Posterior cingulate gyrus (tissue), 11 donors: ENCODE results near the gene LETMD1.

Experiments used
- DNase-seq, 10 donors: peaks; one replicate each; pipeline versions ENCODE4 v3.0.0 to v3.0.0-alpha.2; 2020 to 2021; ENCODE audit warnings: mixed read lengths in 3 of 10
- intact Hi-C: fragments of 100-400 bp; cut with DNase I; formaldehyde crosslinking; loops from one replicate; pipeline ENCODE4 v1.15.1; 2023

The LETMD1 gene

DNA sequence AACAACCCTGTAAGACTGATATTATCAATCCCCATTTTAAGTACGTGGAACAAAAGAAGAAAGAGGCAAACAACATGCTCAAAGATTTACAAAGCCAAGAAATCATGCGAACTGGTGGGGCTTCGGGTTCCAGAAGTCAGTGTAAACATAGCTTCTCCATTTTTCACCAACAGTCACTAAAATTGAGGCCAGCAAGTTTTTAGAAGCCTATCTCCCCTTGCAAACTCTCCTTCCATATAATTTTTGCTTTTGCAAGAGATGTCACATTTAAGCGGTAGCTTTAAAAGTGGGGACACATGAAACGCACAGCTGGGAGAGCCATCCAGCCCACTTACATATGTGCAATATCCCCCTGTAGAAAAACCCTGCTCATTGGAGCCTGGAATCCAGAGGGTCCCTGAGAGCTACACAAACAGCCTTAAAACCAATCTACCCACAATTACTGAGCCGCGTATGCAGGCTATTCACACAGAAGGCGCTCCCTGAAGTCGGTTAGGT lies 22.7 kb upstream of the LETMD1 start:
- intact Hi-C loops = loop anchor here (2.0 to 5.0 kb wide), 2 partner anchors 15 to 198 kb away; no protein-coding TSS in a partner anchor
- no peak for DNase-seq

DNA sequence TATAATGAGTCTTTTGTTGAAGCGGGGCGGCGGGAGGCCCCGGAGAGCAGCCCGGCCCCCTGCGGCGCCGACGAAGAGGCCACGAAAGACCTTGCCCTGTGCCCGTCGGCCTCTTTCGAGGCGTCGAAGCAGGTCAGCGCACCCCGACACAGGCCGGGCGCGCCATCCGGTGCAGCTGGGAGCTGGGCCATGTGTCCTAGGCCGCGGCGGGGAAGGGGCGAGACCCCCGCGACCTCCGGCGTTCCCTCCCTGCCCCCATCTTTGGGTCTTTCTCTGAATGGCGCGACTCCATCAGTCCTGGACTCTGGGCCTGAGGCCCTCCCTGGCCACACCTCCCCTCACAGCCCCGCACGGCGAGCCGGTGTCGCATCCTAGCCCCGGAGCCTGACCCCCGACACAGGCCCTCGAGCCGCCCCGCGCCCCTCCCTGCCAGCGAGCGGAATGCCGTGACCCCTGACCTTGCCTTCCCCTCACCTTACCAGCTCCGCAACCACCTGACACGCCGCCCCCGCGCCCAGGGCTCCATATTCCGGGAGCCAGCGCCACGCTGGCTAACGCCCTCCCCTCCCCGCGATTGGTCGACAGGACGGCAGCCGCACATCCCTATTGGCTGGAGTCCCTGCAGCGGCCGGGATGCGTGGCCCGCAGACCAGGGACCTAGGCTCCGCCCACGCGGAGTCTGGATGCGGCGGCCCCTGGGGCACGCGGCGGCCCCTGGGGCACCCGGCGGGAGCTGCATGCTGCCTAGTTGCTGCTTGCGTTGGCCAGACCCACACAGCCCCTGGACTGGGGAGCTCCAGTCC lies 22.1 kb upstream of the LETMD1 start, which contains the start of gene SLC11A2:
Gene SLC11A2, minus strand, starts transcription at position 549 of the 803 bp plus-strand sequence. CDS start 15,656 bp downstream, outside the sequence.
- intact Hi-C loops = loop anchor here (2.0 to 5.0 kb wide), 2 partner anchors 15 to 199 kb away; no protein-coding TSS in a partner anchor

DNA sequence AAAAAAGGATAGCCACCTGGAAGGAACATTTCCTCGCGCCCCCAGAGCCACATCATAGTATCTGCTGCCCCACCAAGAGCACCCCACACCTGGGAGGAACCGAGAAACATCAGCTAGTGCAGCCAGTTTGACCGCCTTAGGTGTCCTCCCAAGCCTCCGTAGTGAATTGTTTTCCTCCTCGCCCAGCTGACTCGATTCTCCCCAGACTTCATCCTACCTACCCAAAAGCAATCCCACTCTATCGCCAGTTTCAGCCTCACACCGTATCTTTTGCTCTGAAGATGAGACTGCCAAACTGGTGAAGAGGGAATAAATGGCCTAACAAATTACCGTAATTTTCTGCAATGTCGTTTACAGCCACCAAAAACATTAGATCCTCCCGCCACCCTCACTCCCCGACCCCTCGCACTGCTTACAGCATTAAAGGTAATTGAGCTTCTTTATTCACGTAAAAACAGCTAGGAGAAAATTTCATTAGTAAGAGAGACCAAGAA lies 20.7 kb upstream of the LETMD1 start:
- DNase-seq = no peak
- intact Hi-C loops = loop anchor here (5.0 kb wide), 1 partner anchor 200 kb away; no protein-coding TSS in a partner anchor

More for the DNA sequence above, 22.1 kb upstream of the LETMD1 start, which contains the start of gene SLC11A2:
- peak; percentile 95 to 100 (median 96) for DNase-seq

DNA sequence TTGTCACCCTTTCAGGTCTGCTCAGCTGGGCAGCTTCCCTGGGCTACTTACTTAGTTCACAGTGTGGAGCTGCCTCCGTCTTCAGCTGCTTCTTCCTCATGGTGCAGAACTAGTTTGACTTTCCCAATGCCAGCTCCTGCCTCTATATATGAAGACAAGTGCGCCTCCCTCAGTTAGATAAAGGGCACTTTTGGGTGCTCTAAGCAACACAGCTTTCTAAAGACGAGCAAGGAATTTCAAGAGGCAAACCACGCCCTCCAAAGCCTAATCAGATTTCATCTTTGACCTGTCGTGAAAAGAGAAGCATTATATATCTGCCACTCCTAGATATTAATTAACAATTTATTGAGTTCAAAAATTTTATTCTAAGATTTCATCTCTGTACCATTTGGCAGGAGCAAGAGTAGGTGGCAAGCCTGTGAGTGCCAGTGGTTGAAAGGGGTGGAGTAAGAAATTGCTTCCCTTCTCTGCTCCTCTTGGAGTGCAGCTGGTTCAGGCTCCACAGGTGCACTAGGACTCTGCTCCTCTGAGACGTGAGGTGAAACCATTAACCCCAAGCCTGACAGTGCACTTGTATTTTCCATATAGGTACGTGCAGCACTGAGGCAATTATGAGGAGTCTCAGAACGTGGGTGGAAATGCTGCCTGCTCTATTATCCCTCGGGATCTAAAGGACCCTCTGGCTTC lies 19.9 kb upstream of the LETMD1 start:
- DNase-seq = peak in 3 of 10 donors; percentile 34 to 80 (median 38)
- intact Hi-C loops = loop anchor here (5.0 kb wide), 1 partner anchor 201 kb away; no protein-coding TSS in a partner anchor

DNA sequence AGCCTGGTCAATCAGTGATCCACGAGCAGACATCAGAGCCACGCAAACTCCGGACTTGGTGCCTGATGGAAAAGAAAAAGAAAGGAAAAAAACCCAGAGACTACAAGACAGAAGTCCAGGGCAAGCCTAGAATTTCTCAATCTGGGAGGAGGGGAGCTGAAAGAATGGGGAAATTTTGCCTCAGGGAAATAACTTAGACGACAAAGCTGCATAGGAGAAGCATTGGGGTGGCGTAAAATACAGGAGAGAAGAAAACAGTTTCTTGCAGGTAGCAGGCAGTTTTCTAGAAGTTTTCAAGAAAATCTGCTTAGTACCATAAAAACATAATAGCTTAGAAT lies 19.3 kb upstream of the LETMD1 start:
- no peak for DNase-seq
- intact Hi-C loops = loop anchor here (5.0 kb wide), 1 partner anchor 201 kb away; no protein-coding TSS in a partner anchor

DNA sequence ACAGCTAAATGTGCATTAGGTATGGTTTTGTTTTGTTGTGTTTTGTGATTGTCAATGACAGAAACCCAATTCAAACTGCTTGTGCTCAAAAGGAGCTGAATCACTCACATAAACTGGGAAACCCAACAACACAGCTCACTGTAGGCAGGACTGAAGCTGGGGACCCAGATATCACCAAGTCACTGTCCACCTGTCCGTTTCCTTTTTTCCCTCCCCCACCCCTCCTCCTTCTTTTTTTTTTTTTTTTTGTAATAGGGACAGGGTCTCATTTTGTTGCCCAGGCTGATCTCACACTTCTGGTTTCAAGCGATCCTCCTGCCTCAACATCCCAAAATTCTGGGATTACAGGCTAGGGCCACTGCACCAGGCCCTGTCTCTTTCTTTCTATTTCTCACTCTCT lies 15.1 kb upstream of the LETMD1 start:
- no peak for DNase-seq
- intact Hi-C loops = no loop called here

DNA sequence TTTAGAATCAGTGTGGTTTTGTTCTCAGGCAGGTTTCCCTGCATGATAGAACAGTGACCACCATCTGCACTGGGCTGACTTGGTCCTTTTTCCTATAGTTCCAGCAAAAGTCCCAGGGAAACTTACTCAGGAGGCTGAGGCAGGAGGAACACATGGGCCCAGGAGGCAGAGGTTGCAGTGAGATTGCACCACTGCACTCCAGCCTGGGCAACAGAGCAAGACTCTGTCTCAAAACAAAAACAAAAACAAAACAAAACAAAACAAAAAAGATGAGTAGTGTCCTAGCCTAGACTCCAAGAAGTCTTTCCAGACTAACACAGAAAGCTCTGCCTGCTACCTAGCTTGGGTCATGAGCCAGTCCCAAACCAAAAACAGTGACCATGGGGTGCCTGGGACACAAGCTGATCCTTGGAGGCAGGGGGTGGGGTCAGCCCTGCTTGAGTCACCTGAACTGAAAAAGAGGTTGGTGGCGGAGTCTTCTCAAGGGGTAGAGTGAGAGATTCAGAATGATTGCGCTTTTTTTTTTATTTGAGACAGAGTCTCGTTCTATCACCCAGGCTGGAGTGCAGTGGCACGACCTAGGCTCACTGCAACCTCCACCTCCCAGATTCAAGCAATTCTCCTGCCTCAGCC lies 14.6 kb upstream of the LETMD1 start:
- peak in 1 of 10 donors; percentile 16 for DNase-seq
- intact Hi-C loops = no loop called here

DNA sequence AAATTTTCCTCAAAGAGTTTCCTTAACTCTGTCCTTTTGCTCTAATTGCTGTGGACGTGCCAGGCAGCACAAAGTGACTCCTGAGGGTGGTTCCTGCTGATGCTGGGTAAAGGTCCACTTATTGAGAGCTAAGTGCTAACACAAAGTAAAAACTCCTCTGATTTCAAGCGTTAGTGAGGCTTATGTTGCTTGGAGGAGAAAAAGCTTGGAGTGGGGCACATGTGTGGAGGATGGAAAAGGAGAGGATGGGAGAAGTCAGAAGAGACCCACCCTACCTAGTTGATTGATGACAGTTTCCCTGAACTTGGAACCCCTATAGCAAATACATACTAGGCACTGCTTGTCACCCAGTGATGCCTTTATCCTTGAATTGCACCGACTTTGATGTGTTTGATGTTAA lies 11.8 kb upstream of the LETMD1 start:
- intact Hi-C loops = no loop called here

DNA sequence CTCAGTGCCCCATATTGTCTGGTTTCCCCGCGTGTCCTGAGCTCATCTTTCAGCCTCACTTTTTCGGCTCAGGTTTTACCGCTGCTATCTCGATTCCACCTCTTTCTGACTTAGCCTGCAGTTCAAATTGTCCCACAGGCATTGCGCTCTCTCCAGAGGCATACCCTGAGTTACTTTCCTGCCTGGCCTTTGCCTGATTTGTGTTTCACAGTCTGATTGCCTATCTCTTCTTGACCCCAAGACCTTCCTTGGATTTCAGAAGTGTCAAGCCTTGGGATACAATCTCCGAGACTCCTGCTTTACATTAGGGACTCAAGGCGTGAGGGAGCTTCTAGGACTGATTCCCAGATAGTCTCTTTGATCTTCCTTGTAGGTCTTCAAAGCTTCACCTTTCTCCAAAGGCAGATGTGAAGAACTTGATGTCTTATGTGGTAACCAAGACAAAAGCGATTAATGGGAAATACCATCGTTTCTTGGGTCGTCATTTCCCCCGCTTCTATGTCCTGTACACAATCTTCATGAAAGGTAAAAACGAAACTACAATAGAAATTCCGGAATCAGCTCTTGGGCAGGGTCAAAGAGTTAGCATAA lies 629 bp downstream of the LETMD1 start:
- no peak for DNase-seq
- intact Hi-C loops = loop anchor here (2.0 to 5.0 kb wide), 3 partner anchors 34 to 294 kb away; partner anchors contain the start of gene CSRNP2

More for the DNA sequence above, 11.8 kb upstream of the LETMD1 start:
- no peak for DNase-seq

DNA sequence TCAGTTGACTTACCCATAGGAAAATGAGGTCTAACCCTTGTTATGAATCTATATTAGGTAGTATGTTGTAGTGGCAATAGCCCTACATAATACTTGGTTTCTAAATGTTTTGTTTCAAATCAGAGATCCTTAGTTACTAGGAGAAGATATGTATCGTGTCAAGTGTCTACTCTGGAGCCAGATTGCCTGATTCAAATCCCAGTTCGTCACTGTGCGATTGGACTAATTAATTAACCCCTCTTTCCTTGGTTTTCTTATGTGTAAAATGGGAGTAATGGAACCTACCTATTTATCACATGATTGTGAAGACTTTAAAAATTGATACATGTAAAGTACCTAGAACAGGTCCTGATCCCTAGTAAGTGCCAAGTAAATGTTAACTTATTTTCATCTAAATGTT lies 1.4 kb downstream of the LETMD1 start:
- DNase-seq = no peak
- intact Hi-C loops = loop anchor here (2.0 to 5.0 kb wide), 3 partner anchors 33 to 293 kb away; partner anchors contain the start of gene CSRNP2

DNA sequence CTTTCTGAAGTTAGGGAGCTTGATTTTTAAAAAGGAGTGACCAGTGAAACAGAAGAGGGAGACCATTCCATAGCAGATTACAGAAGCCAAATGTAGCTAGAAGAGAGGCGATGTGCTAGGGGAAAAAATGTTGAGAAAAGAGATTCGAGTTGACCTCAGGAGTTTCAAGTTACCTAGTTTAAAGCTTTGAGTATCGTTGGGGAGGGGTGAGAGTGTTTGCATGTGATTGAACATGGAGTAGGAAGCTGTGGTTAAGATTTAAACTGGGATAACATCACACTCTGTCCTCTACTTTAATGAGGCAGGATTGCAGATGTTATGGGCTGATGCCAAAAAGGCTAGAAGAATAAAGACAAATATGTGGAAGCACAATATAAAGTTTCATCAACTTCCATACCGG lies 3.7 kb downstream of the LETMD1 start:
- DNase-seq = no peak
- intact Hi-C loops = no loop called here

DNA sequence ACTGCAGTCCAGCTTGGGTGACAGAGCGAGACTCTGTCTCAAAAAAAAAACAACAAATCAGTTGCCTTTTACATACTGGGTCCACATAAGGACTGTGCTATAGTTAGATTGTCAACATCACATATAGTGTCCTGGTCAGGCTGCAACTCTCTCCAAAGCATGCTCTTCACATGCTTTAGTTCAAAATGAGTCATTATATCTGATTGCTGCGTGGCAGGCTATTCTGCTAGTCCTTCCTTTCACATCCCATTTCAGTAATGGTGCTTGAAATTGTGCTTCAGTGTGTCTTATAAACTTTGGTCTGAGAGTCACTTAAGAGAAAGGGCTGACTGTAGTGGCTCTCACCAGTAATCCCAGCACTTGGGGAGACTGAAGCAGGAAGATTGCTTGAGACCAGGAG lies 6.9 kb downstream of the LETMD1 start:
- no peak for DNase-seq
- intact Hi-C loops = no loop called here

DNA sequence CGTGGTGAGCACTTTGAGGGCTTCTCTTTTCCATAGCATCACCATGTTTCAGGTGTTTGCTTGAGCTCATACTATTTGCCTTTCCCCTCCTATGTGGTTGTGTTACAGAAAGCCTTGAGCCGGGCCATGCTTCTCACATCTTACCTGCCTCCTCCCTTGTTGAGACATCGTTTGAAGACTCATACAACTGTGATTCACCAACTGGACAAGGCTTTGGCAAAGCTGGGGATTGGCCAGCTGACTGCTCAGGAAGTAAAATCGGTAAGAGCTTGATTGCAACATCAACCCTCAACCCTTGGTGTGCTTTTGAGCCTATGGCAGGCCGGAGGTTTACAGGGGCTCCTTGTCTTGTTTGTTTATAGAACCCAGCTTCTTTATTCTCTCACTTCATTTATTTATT lies 8.1 kb downstream of the LETMD1 start:
- DNase-seq = no peak
- intact Hi-C loops = no loop called here

DNA sequence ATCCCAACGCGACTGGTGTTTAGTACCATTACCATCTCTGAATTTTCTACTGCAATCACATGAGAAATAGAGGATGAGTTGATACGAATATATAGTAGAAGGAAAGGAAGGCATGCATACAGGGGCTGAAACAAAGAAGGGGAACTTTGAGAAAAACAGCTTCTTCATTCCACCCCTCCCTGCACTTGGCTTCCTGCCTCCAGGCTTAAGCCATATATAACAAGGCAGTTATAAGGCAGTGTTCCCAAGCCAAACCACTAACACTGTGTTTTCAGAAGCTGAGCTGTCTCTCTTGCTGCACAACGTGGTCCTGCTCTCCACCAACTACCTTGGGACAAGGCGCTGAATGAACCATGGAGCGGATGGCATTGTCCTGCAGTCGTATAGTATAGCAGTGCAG lies 11.0 kb downstream of the LETMD1 start:
- intact Hi-C loops = no loop called here
- no peak for DNase-seq

DNA sequence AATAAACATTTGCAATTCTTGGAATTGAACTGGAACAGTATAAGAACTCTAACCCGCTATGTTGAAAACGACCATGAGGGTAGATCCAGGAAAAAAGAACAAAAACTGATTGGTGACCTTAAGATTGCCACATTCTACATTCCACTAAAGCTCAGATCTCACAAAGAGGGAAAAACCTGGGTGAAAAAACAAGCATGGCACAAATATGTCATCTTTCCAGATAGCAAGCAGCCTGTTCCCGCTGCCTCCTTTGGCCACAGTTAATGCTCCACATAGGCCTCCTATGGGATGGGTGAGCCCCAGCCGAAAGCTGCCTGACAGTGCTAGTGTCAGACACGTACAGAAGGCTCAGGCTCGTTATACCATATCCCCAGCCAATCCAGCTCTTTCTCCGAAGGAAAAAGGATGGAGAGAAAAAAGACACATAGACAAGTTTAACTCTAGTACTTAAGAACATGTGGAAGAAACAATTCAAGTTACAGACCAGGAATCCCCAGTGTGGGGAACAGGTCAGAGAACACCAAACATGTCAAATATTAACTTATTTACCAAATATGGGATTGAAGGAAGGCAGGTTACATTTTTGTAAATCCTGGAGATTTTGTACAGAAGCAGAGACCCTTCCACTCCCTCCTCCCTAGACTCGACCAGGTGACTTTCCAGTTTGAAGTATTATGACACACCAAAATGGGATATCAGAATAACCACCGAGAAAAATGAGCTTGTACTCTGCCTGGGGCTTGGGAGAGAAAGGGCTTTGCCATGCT lies 14.7 kb downstream of the LETMD1 start:
- no peak for DNase-seq
- intact Hi-C loops = no loop called here

DNA sequence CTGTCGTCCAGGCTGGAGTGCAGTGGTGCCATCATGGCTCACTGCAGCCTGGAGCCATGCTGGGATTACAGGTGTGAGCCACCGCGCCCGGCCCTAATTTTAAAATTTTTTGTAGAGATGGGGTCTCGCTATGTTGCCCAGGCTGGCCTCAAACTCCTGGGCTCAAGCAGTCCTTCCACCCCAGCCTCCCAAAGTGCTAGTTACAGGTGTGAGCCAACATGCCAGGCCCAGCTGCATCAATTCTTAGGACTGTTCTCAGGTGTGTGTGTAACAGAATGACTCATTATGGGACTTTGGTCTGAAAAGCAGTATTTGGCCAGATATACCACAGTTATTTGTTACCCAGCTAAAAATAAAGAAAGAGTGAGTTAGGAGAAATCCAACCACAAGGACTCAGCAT lies 17.4 kb downstream of the LETMD1 start:
- peak in 1 of 10 donors; percentile 39 for DNase-seq
- intact Hi-C loops = no loop called here

DNA sequence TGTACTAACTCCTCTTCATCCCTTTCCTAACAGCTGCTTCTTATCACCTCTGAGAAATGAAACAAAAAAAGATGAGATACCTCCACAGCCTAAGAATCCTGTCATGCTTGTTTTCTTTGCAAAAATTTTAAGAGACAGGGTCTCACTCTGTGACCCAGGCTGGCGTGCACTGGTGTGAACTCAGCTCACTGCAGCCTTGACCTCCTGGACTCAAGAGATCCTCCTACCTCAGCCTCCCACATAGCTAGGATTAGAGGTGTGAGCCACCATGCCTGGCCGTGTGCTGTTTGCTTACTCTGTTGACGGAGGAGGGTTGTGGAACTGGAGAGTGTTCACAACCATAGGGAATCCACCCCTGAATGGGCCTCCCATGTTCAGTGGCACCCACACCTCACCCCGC lies 19.1 kb downstream of the LETMD1 start:
- intact Hi-C loops = no loop called here
- peak in 1 of 10 donors; percentile 49 for DNase-seq

DNA sequence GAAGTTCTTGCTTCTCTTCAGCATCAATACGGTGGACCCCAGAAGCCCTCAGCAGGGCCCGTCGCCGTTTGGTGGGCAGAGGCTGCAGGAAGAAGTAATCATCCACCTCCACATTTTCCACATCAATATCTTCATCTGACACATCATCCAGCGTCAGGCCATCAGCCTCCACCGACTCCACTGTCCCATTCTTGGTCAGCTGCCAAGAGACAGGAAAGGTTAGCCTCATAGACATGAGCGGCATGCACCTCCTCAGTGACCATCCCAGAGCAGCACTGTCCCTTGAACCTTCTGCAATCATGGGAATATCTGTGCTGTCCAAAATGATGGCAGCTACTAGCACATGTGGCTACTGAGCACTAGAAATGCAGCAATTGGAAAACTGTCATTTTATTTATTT lies 19.6 kb downstream of the LETMD1 start:
- intact Hi-C loops = no loop called here
- peak in 1 of 10 donors; percentile 55 for DNase-seq

DNA sequence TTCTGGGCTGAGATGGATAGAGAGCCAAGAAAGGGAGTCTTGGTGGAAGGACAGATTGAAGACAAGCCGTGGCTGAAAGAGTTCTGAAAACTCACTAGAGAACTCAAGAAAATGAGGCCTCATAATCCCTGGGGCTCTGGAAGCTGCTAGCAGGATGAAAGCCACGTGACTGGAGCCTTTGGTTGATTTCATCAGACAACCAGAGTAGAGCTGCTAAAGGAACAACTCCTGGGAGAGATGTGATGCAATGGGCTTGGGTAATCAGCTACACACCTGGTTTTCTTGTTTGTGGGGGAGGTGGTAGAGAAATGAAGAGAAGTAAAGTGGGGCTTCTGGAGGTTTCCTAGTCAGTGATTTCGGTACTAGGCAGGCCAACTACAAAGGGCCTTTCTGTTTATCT lies 21.9 kb downstream of the LETMD1 start:
- intact Hi-C loops = no loop called here
- no peak for DNase-seq
